SU-DHL-6 (cell line): ENCODE measurements around the gene MED12L.

Experiments used
- CTCF ChIP-seq: fragments of 200-600 bp; sonication (generic); IDR thresholded peaks from one replicate; pipeline ENCODE4 v1.5.1; 2017; ENCODE audit warnings: antibody characterized with exemption, mild to moderate bottlenecking, low read length, moderate library complexity; ENCODE audit not compliant: insufficient read depth, poor library complexity, severe bottlenecking
- EZH2phosphoT487 ChIP-seq: fragments of 200-600 bp; sonication (generic), shearing (Covaris generic); conservative IDR thresholded peaks from 2 replicates; pipeline ENCODE4 v1.6.1; 2018; ENCODE audit warnings: mild to moderate bottlenecking, antibody characterized with exemption, low read length, moderate library complexity, mixed read lengths

GRCh38 chr3:151446002-151446340 is 360.5 kb downstream of the MED12L start:
- TF ChIP-seq CTCF (no peak), EZH2phosphoT487 (no peak)
